Measurements from ENCODE around the gene PHF19. TPM values are rescaled to one million over a fixed set of nuclear protein-coding genes. Genes with fewer than 3 reads are reported as not detected.
A peak's percentile ranks its signal among the peaks of the same experiment; 100 is the strongest.

The PHF19 gene
- polyA plus RNA-seq (2011; rRNA removed), result 50.7 and 64.9 TPM in 2 replicates
- polyA plus RNA-seq (2012; cell fraction: cytosol; rRNA removed), result 185 and 190 TPM in 2 replicates
- polyA plus RNA-seq (2012; cell fraction: nucleus; rRNA removed), result 139 and 140 TPM in 2 replicates
- polyA plus RNA-seq (2017; fragmentation: RNase III; extraction: RNeasy Plus Mini Kit Qiagen cat#74134 plus additional on column Dnase treatment), result 102 to 105 TPM (median 104 TPM) in 3 replicates
- 103 and 110 TPM in 2 replicates for polyA minus RNA-seq (2011; rRNA and poly(A)+ RNA removed)

- Histone ChIP-seq H3K4me1 (peaks cover 47% of the 10 kb centered on the region), H3K4me3 (peak within 1 kb of the TSS; percentile 86), H3K4me2 (peak within 1 kb of the TSS; percentile 93), H3K9me3 (no peaks in the 10 kb centered on the region), H3K27ac (peak within 1 kb of the TSS; percentile 99)
- FAIRE-seq (no peak), ATAC-seq (peak; percentile 44 to 58), DNase-seq (ENCODE audit: low read depth in 1 of 2, low spot score in 1 of 2) (peak; percentile 64 to 78)
- CTCF ChIA-PET, result interaction anchor here (1.7 kb wide), 2 partner anchors 20 to 60 kb away, joined by 3 to 5 read pairs; no protein-coding TSS in a partner anchor
- POLR2A ChIA-PET, result interaction anchor here (1.2 kb wide), 1 partner anchor 84 kb away, joined by 3 read pairs; the partner anchor contains the start of gene FBXW2
- TF ChIP-seq PBX3 (IDR thresholded peaks at IDR 0.05) (0 out of 2 replicates have a peak, but pooled peaks have one; percentile 16), POLR2A (IDR thresholded peaks at IDR 0.05; ENCODE audit: low read length) (peak; percentile 53), BCL3 (IDR thresholded peaks at IDR 0.05) (no peak), RFX5 (IDR thresholded peaks at IDR 0.05) (no peak), FOSB (CRISPR knock-in tag; IDR thresholded peaks at IDR 0.05) (no peak), E2F6 (IDR thresholded peaks at IDR 0.05; ENCODE audit: borderline replicate concordance, low read depth) (peak; percentile 42; the same call in 1 of the 2 replicates)
- WGBS (ENCODE audit: missing lambda C conversion rate), result 2% methylated on average over 19 of the region's 45 CpGs
These were observed at the start of gene PHF19 for GRCh38 chr9:120876842-120877240. TSS of gene PHF19 (minus strand) at chr9:120877188. CDS start at chr9:120874741, 2,447 bp downstream.

- Histone ChIP-seq H3K4me3 (no peak within 1 kb of the TSS), H3K4me2 (peak within 1 kb of the TSS; percentile 41; the same call in 2 of the 3 replicates), H3K9me3 (no peaks in the 10 kb centered on the region), H3K27ac (peak within 1 kb of the TSS; percentile 27 to 67; a peak in 3 of 6 replicates), H3K4me1 (peaks cover 26% of the 10 kb centered on the region)
- peak in 1 of 2 experiments; percentile 21 for DNase-seq (ENCODE audit: low read depth in 1 of 2, low spot score in 1 of 2)
- CTCF ChIA-PET, result interaction anchor here (0.7 to 10.4 kb wide), 5 partner anchors 10 to 190 kb away, joined by 3 to 66 read pairs (median 3); no protein-coding TSS in a partner anchor
- FAIRE-seq, result no peak
- POLR2A ChIA-PET, result interaction anchor here (1.1 kb wide), 2 partner anchors 15 to 133 kb away, joined by 3 read pairs; partner anchors contain the start of gene FBXW2
- peak in 1 of 2 experiments; percentile 2; a peak in 2 of 6 replicates for ATAC-seq
- WGBS (ENCODE audit: missing lambda C conversion rate), result 67% methylated on average over 6 of the region's 6 CpGs
- no peak for TF ChIP-seq ESRRA (IDR thresholded peaks at IDR 0.05; ENCODE audit: borderline replicate concordance, low read length)
- TF ChIP-seq ZC3H11A (IDR thresholded peaks at IDR 0.05), result no peak
- TF ChIP-seq ZFP36 (IDR thresholded peaks at IDR 0.05; ENCODE audit: borderline replicate concordance, partially characterized antibody), result no peak
- TF ChIP-seq RFX5 (IDR thresholded peaks at IDR 0.05), result no peak
- no peak for TF ChIP-seq CHD2 (IDR thresholded peaks at IDR 0.05; ENCODE audit: low read length, partially characterized antibody)
- no peak for TF ChIP-seq USF2 (IDR thresholded peaks at IDR 0.05)
- TF ChIP-seq CEBPB (IDR thresholded peaks at IDR 0.05), result no peak
- no peak for TF ChIP-seq HOXA7 (CRISPR knock-in tag; IDR thresholded peaks at IDR 0.05)
- TF ChIP-seq HMGXB4 (CRISPR knock-in tag; IDR thresholded peaks at IDR 0.05; ENCODE audit: borderline replicate concordance), result no peak
- TF ChIP-seq EHMT2 (IDR thresholded peaks at IDR 0.05; ENCODE audit: low read depth), result no peak
- TF ChIP-seq EP300 (IDR thresholded peaks at IDR 0.05), result no peak
- TF ChIP-seq MYC (IDR thresholded peaks at IDR 0.05; ENCODE audit: borderline replicate concordance, low read length), result no peak
These were observed 49.5 kb upstream of the PHF19 start, which contains the start of gene TRAF1 for GRCh38 chr9:120926397-120926928. TSS of gene TRAF1 (minus strand) at chr9:120926796. CDS start at chr9:120926075, 721 bp downstream.
